GM18507 (cell line): ENCODE data around the gene C12orf42.

ENCODE experiments used
- DNase-seq: peaks from one replicate; pipeline ENCODE4 v3.0.0; 2011; ENCODE audit warnings: low read depth; ENCODE audit not compliant: insufficient read length; ENCODE audit errors: extremely low spot score
- FAIRE-seq: peaks from 2 replicates; lab custom pipeline; 2011; peaks lifted over from hg19 to GRCh38; lab: Jason Lieb, UNC

The C12orf42 gene

GRCh38 chr12:103495469-103496456 lies at the start of gene C12orf42:
Gene C12orf42 (minus strand): TSS chr12:103495968. CDS start chr12:103478426, 17,542 bp downstream.
- FAIRE-seq, result peak; percentile 84
- DNase-seq, result peak; percentile 60

GRCh38 chr12:103542078-103542477 lies 46.3 kb upstream of the C12orf42 start:
- no peak for DNase-seq
- FAIRE-seq, result no peak

DNA sequence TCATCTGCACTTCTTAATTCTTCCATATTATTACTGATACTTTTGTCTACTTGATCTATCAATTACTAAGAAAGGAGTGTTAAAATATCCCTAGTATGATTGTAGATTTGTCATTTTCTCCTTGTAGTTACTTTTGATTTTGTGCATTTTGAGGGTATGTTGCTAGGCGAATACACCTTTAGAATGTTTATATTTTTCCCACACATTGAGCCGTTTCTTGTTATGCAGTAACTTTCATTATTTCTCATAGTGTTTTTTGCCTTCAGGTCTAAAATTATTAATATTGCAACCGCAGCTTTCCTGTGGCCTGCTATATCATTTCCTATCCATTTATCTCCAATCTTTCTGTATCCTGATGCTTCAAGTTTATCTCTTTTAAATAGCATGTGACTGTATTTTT lies 44.6 kb upstream of the C12orf42 start:
- peak; percentile 64 for FAIRE-seq
- DNase-seq, result no peak

DNA sequence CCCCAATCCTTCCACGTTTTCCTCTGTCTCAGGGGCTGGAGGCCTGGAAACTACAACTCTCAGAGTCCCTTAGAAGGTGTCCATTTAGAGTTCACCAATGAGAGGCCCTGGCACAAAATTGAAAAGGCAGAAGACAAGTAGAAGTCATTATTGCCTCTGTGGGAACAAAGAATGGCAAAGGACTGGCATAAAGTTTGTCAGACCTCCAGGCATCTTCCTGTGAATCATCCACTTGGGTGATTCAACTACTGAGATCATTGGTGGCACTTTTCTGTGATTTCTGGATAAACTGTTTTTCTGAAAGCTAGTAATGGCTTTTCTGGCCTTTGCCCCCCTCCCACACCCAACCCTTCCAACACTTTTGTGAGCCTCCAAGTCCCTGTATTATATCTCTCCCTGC lies 42.6 kb upstream of the C12orf42 start:
- DNase-seq, result no peak
- no peak for FAIRE-seq

DNA sequence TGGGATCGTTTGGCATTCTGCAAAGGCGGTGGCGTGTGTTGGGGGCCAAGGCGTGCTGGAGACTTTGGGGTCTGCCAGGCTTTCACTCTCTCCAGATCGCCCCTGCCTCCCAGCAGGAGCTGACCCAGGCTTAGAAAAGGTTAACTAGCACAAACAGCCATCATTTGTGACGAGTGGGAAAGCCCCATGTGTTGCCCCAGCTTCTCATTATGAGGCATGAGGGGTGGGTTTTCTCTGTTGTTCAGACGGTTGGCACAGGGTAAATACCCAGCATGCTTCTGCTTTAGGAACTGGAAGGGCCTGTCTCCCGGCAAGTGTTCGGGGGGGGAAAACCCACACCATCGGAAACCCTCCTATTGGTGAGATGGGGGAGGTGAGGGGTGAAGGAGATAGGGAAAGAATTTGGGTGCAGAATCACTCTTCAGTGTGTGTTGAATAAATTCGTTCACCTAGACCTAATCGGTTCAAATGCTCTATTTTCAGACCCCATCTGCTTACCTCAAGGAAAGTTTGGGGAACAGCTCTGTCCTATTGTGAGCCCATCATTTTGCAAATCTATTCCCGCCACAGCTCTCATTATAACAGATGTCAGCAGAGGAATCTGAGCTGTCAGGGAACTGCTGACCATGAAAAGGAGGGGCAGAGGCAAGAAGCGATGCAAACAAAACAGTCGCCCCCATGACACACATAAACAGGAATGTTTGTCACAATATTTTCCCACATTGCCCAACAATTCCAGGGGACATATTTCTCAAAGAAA lies 34.7 kb upstream of the C12orf42 start:
- FAIRE-seq, result no peak
- no peak for DNase-seq

GRCh38 chr12:103529306-103529705 lies 33.5 kb upstream of the C12orf42 start:
- DNase-seq (no peak), FAIRE-seq (no peak)

GRCh38 chr12:103524238-103524875 lies 28.6 kb upstream of the C12orf42 start:
- DNase-seq, result no peak
- FAIRE-seq, result peak; percentile 18

DNA sequence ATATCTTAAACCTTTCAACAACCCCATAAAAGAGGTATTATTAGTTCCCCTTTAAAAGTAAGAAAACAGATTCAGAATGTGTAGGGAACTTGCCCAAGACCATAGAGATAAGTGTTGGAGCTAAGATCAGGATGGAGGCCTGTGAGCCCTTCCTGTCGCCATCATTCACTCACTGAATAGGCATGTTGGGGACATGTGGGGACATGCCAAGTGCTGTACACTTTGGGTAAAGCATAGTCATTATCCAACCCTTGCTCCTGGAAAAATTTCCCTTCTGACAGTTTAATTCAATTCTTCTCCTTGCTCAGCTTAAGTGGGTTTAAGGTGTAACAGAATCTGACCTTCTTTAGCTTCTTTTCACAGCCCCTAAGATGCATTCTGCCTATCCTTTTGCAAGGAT lies 28.0 kb upstream of the C12orf42 start:
- FAIRE-seq (no peak), DNase-seq (no peak)

- FAIRE-seq (no peak), DNase-seq (no peak)
These were observed 25.0 kb upstream of the C12orf42 start for GRCh38 chr12:103520686-103521215.

GRCh38 chr12:103519632-103520031 lies 23.9 kb upstream of the C12orf42 start:
- DNase-seq, result no peak
- no peak for FAIRE-seq

DNA sequence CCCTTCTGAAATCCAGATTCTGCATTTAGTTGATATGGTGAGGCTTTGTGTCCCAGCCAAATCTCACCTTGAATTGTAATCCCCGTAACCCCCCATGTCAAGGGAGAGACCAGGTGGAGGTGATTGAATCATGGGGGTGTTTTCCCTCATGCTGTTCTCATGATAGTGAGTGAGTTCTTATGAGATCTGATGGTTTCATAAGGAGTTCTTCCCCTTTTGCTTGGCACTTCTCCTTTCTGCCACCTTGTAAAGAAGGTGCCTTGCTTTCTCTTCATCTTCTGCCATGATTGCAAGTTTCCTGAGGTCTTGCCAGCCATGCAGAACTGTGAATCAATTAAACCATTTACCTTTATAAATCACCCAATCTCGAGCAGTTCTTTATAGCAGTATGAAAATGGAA lies 23.1 kb upstream of the C12orf42 start:
- FAIRE-seq (no peak), DNase-seq (no peak)

GRCh38 chr12:103517161-103517560 lies 21.4 kb upstream of the C12orf42 start:
- FAIRE-seq (no peak), DNase-seq (no peak)

DNA sequence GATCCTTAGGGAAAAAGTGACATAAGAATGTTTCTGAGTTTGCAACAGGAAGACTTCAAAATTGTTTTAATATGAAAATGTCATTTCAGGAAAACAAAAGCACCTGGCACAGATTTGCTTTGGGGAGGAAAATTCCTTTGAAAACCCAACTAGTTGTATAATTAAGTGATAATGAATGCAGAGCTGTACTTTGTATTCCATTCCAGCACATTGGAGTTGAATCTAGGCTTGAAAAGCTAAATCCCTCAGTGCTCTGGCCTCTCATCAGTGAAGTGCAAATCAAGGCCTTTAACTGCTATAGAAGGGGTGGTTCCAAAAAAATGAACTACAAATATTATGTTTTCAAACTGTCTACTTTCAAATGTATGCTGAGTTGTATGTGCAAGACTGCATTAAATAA lies 19.6 kb upstream of the C12orf42 start:
- DNase-seq (no peak), FAIRE-seq (no peak)

GRCh38 chr12:103513875-103514274 lies 18.1 kb upstream of the C12orf42 start:
- no peak for DNase-seq
- FAIRE-seq, result no peak

- FAIRE-seq (peak; percentile 99), DNase-seq (peak; percentile 47)
These were observed 9.8 kb upstream of the C12orf42 start for GRCh38 chr12:103505371-103506236.

DNA sequence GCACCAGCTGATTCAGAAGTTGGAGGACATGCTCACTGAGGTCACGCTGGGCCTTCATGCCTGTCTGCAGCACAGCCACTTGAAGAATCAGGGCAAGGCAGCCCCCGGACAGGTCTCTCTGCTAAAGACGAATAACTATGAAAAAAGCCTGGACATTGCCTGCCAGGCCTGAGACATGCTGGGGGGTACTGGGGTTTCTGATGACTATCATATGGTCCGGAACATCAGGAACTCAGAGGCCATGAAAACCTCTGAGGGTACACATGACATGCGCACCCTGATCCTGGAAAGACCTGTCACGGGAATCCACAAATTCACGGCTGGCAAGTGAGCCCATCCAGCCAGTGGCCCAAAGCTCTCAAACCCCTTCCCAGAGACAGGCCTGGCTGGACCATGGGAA lies 8.8 kb upstream of the C12orf42 start:
- no peak for FAIRE-seq
- DNase-seq, result no peak

DNA sequence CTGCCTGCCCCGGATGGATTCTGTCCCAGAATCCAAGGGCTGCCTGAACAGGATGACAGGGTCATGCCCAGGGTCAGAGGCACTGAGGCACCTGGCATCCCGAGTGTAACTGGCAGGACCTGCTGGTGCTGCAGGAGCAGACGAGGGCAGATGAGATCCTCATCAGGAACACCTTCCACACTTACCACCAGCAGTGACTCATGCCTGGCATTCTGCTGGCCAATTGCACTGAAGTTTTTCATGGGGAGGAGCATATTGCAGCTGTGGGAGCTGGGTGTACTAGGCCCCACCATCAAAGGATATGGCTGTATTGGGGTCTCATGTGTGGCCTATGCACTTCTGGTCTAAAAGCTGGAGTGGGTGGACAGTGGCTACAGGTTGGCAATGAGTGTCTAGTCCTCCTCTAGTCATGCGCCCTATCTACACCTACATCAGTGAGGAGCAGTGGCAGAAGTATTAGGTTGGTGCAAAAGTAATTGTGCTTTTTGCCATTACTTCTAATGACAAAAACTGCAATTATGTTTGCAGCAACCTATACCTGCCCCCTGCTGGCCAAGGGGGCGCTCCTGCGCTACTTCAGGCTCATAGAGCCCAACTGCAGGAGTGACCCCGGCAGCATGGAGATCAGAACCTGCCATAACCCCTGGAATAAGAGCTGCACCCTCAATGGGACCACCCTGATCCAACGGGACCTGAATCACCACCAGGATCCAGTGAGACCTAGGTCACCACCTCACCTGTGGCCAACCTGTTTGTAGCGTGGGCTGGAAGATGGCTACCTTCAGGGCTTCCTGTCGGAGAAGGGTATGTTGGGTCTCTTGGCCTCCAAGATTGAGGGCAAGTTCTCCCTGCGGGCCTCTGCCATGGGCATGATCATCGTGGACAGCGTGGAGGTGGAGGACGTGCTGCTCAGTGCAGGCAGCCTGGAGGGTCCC lies 8.0 kb upstream of the C12orf42 start:
- peak; percentile 36 for FAIRE-seq
- no peak for DNase-seq

GRCh38 chr12:103501447-103501846 lies 5.7 kb upstream of the C12orf42 start:
- FAIRE-seq (no peak), DNase-seq (no peak)
